Measurements from ENCODE around the gene HDAC4. TPM values are rescaled to one million over a fixed set of nuclear protein-coding genes. Genes with fewer than 3 reads are reported as not detected.
A peak's percentile ranks its signal among the peaks of the same experiment; 100 is the strongest.

Gene HDAC4
- total RNA-seq, 4 donors from 2014 or later = 51.4 to 107 (median 70.8) TPM

DNA sequence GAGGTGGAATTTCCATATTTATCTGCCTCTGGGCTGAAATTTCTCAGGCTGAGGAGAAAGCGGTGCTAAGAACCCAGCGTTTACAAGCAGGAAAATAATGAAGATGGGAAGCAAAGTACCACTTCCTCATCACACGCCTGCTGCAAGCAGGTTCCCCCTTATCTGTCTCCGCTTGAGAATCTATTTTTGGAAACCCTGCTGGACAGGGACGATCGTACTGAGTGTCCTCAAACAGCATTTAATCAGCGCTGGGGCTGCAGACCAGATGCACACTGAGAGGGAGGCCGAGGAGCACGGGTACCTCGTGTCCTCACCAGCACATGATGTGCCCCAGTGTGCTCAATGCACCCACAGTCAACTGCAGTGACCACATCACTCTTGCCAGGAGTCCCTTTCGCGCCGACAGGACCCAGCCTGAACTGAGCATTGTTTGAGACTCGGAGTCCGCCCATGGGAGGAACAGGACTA is 160.4 kb downstream of the HDAC4 start:
- Histone ChIP-seq H3K27me3 (no peaks in the 10 kb centered on the region), H3K27ac (peak overlapping the region; percentile 56), H3K9me3 (no peaks in the 10 kb centered on the region), H3K36me3 (no peaks in the 10 kb centered on the region), H3K4me3 (no peak overlapping the region), H3K4me1 (peaks cover 15% of the 10 kb centered on the region)
- DNase-seq (ENCODE audit: low spot score in 2 of 2) = peak; percentile 66 to 80
- 67% methylated on average over 15 of the region's 15 CpGs for WGBS
- peak in 1 of 2 donors; percentile 17 for TF ChIP-seq POLR2A (IDR thresholded peaks at IDR 0.05)
- TF ChIP-seq POLR2AphosphoS5 (IDR thresholded peaks at IDR 0.05) = no peak

- Histone ChIP-seq H3K4me1 (peaks cover 11% of the 10 kb centered on the region), H3K4me3 (no peak overlapping the region), H3K36me3 (no peaks in the 10 kb centered on the region), H3K9me3 (no peaks in the 10 kb centered on the region), H3K27me3 (no peaks in the 10 kb centered on the region), H3K27ac (peak overlapping the region; percentile 56)
- DNase-seq (ENCODE audit: low spot score in 2 of 2) = peak; percentile 56 to 77
- 74% methylated on average over 20 of the region's 29 CpGs for WGBS
- TF ChIP-seq EP300 (IDR thresholded peaks at IDR 0.05) = no peak
- TF ChIP-seq, protein P1, sequence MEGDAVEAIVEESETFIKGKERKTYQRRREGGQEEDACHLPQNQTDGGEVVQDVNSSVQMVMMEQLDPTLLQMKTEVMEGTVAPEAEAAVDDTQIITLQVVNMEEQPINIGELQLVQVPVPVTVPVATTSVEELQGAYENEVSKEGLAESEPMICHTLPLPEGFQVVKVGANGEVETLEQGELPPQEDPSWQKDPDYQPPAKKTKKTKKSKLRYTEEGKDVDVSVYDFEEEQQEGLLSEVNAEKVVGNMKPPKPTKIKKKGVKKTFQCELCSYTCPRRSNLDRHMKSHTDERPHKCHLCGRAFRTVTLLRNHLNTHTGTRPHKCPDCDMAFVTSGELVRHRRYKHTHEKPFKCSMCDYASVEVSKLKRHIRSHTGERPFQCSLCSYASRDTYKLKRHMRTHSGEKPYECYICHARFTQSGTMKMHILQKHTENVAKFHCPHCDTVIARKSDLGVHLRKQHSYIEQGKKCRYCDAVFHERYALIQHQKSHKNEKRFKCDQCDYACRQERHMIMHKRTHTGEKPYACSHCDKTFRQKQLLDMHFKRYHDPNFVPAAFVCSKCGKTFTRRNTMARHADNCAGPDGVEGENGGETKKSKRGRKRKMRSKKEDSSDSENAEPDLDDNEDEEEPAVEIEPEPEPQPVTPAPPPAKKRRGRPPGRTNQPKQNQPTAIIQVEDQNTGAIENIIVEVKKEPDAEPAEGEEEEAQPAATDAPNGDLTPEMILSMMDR (IDR thresholded peaks at IDR 0.05) = no peak
- no peak for TF ChIP-seq POLR2AphosphoS5 (IDR thresholded peaks at IDR 0.05)
- no peak for TF ChIP-seq POLR2A (IDR thresholded peaks at IDR 0.05)
These were observed 161.0 kb downstream of the HDAC4 start for GRCh38 chr2:239239607-239240413.

- TF ChIP-seq POLR2A (IDR thresholded peaks at IDR 0.05) = no peak
- no peak for TF ChIP-seq EP300 (IDR thresholded peaks at IDR 0.05)
- TF ChIP-seq POLR2AphosphoS5 (IDR thresholded peaks at IDR 0.05) = no peak
- TF ChIP-seq, protein P1 (IDR thresholded peaks at IDR 0.05) = no peak
- no peaks in the 10 kb centered on the region for H3K9me3 ChIP-seq
- H3K27me3 ChIP-seq = no peaks in the 10 kb centered on the region
- DNase-seq (ENCODE audit: low spot score in 2 of 2) = peak; percentile 38 to 42
- H3K27ac ChIP-seq = peak overlapping the region; percentile 56
- no peak overlapping the region for H3K4me3 ChIP-seq
- WGBS = 83% methylated on average over 10 of the region's 15 CpGs
- no peaks in the 10 kb centered on the region for H3K36me3 ChIP-seq
- H3K4me1 ChIP-seq = peaks cover 9% of the 10 kb centered on the region
These were observed 161.8 kb downstream of the HDAC4 start for GRCh38 chr2:239238839-239239606.

GRCh38 chr2:239238381-239238780 is 162.4 kb downstream of the HDAC4 start:
- peak; percentile 34 to 38 for DNase-seq (ENCODE audit: low spot score in 2 of 2)
- Histone ChIP-seq H3K27me3 (no peaks in the 10 kb centered on the region), H3K9me3 (no peaks in the 10 kb centered on the region), H3K4me3 (no peak overlapping the region), H3K4me1 (peaks cover 12% of the 10 kb centered on the region), H3K27ac (no peak overlapping the region), H3K36me3 (no peaks in the 10 kb centered on the region)
- TF ChIP-seq POLR2AphosphoS5 (IDR thresholded peaks at IDR 0.05) (no peak), POLR2A (IDR thresholded peaks at IDR 0.05) (no peak), EP300 (IDR thresholded peaks at IDR 0.05) (no peak)
- TF ChIP-seq, protein P1 (IDR thresholded peaks at IDR 0.05) = no peak
- 91% methylated on average over 5 of the region's 5 CpGs for WGBS

DNA sequence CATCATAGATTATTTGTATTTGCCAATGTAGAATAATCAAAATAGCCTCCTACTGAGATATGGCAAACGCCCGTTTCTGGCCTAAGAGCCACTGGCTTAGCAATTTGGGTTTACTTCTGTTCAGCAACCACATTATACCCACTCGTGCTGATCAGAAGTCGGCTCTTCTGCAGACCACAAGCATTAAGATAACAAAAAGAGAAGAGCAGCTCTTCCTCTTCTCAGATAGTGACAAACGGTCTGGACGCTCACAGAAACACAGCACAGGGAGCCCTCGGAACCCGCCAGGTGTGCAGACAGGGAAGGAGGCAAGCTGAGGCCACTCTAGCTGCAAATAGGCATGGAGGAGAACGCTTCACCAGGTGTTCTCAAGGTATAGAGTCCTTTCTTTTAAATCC is 164.0 kb downstream of the HDAC4 start:
- Histone ChIP-seq H3K27me3 (no peaks in the 10 kb centered on the region), H3K27ac (peak overlapping the region; percentile 31), H3K36me3 (no peaks in the 10 kb centered on the region), H3K4me1 (peaks cover 12% of the 10 kb centered on the region), H3K9me3 (no peaks in the 10 kb centered on the region), H3K4me3 (no peak overlapping the region)
- 65% methylated on average over 9 of the region's 9 CpGs for WGBS
- peak; percentile 37 to 56 for DNase-seq (ENCODE audit: low spot score in 2 of 2)
- TF ChIP-seq POLR2A (IDR thresholded peaks at IDR 0.05) (no peak), POLR2AphosphoS5 (IDR thresholded peaks at IDR 0.05) (no peak), EP300 (IDR thresholded peaks at IDR 0.05) (no peak)
- TF ChIP-seq, protein P1 (IDR thresholded peaks at IDR 0.05) = no peak
